Ecto neural progenitor cell (in vitro differentiated cells): ENCODE measurements around the gene ARHGEF26.
"Not testable (repeated sequence)": the region's sequence is repeated elsewhere in the genome, so short reads cannot be mapped to it uniquely, and the experiment has no call there.

ENCODE experiments used
- DNase-seq: peaks from one replicate; pipeline ENCODE4 v3.0.0-alpha.2; 2018; ENCODE audit warnings: low spot score

ARHGEF26 gene

DNA sequence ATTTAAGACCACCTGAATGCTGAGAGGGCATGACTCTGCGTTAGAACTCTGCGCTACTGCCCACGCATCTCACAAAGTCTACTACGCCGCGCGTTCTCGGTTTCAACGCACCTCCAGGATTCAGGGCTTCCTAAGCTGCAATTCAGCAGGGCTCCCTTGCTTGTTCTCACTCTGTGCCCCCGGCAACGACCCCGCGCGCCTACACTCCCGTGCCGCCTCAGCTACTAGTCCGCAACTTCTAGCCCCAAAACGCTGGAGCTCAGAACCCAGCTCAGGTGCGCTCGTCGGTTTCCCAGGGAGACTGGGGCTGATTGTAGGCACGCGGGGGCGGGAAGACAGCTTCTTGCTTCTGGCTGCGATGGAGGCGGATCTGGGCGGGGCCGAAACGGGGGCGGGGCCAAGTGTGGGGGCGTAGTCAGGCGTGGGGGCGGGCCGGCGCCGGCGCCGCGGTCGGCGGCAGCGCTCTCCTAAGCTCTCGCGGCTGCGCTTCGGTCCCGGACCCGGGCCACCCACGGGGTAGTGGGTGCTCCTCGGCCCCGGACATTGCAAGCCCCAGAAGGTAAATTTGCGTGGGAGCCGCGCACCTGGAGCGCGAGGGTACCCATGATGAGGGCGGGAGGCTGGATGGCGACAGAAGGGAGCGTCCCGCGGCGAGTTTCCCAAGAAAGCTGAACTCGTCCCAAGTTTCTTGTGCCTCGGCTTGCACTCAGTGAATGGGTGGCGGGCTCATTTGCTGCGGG is at the start of gene ARHGEF26:
TSS of gene ARHGEF26 (plus strand) at position 430 of the 740 bp plus-strand sequence. CDS start 603 bp downstream, outside the sequence.
- peak; percentile 95 for DNase-seq

DNA sequence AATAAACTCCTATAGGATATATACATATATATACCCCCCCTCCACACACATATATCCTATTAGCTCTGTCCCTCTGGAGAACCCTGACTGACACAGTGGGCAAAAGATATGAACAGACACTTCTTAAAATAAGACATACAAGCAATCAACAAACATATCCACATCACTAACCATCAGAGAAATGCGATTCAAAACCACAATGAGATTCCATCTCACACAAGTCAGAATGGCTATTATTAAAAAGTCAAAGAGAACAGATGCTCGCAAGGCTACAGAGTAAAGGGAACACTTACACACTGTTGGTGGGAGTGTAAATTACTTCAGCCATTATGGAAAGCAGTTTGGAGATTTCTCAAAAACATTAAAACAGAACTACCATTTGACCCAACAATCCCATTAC is 46.2 kb upstream of the ARHGEF26 start:
- DNase-seq, result no peak

GRCh38 chr3:154078672-154079071 is 42.5 kb upstream of the ARHGEF26 start:
- no peak for DNase-seq

- DNase-seq, result no peak
These were observed 39.9 kb upstream of the ARHGEF26 start for GRCh38 chr3:154081305-154081704.

DNA sequence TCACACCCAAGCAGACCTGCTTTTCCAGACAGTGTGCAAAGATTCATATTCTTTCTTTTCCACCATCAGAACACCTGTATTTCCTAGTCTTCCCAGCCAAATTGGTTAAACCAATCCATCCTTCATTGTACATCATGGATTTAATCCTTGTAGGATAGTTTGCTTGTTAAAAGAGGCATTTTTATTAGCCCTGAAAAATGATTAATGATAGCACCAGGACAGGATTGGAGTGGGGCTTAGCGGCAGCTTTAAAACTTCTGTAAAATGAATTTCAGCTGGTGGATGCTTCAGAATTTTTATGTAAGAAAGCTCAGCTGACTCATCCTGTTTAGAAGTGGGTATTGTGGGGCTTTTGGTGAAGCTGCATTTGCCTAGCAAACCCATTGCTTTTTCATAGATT is 36.1 kb upstream of the ARHGEF26 start:
- no peak for DNase-seq

DNA sequence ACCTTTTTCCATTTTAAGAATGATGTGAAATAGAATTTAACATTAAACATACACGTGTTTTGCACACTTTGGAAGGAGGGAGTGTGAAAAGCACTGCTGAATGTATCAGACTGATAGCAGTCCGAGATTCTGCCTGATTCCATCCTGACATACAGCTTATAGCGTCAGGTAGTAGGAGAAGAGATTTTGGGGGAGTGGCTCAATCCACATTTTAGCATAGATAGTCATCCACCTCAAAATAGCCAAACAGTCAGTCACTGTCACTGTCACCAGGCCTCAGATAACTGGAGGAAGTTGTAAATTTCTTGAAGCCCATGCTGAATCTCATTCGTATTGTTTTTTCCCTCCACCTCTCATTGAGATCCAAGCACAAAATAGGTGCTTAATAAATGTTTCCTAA is 35.4 kb upstream of the ARHGEF26 start:
- DNase-seq, result no peak

GRCh38 chr3:154086286-154086685 is 34.9 kb upstream of the ARHGEF26 start:
- DNase-seq, result no peak

GRCh38 chr3:154087756-154088480 is 33.3 kb upstream of the ARHGEF26 start:
- not testable (repeated sequence) for DNase-seq

- no peak for DNase-seq
These were observed 31.5 kb upstream of the ARHGEF26 start for GRCh38 chr3:154089421-154090420.

DNA sequence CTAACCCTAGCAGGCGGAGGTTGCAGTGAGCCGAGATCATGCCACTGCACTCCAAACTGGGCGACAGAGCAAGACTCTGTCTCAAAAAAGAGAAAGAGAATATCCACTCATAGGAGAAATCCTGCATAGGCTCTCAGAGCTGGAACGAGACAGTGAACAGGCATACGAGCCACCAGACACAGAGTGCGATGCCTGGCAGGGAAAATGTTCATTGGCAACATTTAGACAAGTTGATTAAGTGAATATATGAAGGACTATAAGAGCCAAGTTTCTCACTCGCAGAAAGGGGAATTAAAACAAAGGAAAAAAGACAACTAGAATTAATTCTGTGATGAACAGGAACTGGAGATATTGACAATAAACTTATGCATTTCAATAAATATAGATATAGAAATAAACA is 27.1 kb upstream of the ARHGEF26 start:
- no peak for DNase-seq

DNA sequence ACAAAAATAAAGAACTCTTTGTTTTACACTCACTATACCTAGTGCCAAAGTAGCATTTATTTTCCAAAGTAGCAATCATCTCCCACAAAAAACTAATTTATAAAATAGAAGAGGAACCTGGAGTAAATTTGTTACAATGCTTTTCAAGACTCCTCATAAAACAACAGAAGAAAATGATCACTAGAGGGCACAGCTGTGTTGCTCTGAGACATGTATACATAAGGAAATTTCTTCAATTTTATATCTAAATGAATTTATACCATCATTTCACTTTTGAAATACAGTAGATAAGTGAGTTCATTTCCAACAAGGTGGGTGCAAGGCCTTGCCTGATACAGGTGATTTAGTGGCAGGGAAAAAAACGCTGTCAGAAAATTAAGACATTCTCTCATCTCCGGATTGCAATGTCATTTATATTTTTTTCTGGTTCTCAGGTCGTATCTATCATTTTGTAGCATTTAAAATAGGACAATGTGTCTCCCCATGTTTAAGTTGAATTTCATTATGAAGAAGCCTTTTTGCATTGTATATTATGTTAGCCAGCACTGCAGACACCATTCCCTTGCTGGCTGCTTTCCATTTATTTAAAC is 25.3 kb upstream of the ARHGEF26 start:
- no peak for DNase-seq

GRCh38 chr3:154098376-154098775 is 22.8 kb upstream of the ARHGEF26 start:
- no peak for DNase-seq

- DNase-seq, result no peak
These were observed 20.6 kb upstream of the ARHGEF26 start for GRCh38 chr3:154100556-154100955.

GRCh38 chr3:154101250-154101649 is 19.9 kb upstream of the ARHGEF26 start:
- no peak for DNase-seq

- DNase-seq, result no peak
These were observed 19.0 kb upstream of the ARHGEF26 start for GRCh38 chr3:154102225-154102624.

DNA sequence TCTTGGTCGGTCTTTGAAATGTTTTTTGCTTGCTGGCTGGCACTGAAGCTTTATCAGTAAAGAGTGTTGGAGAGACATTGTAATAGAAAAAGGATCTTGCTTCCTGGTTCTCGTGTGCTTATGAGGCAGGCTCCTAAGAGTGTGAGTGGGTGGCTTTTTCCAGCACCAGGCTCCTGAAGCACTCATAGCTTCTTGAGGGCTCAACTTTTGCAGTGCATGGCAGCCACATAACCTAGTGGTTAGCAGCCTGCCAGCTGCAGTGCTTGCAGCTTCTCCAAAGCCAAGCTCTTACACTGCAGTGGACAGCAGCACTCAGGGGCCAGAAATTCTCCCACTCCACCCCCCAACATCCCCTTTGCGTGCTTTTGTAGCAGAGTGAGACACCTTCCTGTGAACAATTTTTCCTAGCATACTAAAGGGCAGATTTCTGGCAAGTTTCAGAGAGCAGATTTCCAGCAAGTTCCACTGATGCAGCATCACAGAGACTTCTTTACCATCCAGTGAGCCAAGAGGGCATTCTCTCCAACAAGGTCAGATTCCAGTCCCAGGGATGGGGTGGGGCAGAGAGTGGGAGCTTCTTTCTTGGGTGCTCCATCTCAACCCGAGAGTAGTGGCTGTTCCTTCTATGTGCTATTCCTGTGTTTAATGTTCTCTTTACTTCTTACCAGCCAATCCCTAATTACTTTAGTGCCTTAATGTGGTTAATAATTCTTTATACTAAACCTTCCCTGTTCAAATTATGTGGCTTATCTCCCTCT is 15.8 kb upstream of the ARHGEF26 start:
- no peak for DNase-seq

DNA sequence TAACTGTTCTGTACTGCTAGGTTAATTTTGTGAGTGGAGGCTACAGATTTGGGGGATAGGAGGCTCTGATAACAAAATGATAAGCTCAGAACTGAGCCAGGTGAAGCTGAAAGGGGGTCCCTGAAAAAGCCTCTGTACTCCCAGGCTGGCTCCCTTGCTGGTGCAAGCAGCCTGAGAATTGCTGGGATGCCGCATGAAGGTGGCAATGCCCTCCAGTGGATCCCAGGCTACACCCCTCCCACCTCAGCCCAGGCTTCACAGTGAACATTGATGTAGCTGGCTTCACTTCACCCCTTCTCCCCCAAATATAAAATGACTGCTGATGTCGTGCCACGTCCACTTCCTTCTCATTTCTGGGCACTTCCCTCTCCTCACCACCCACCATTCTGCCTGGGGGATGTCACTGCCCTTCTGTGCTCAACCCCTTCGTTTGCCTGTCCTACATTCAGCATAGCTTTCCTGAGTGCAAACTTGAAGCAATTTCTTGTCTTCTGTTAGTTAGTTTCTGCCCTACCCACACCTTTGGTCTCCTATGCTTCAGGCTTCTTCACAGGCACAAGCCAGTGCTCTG is 9.7 kb upstream of the ARHGEF26 start:
- DNase-seq, result no peak

- DNase-seq, result no peak
These were observed 8.9 kb upstream of the ARHGEF26 start for GRCh38 chr3:154112146-154112852.

- no peak for DNase-seq
These were observed 7.6 kb upstream of the ARHGEF26 start for GRCh38 chr3:154113609-154114008.

DNA sequence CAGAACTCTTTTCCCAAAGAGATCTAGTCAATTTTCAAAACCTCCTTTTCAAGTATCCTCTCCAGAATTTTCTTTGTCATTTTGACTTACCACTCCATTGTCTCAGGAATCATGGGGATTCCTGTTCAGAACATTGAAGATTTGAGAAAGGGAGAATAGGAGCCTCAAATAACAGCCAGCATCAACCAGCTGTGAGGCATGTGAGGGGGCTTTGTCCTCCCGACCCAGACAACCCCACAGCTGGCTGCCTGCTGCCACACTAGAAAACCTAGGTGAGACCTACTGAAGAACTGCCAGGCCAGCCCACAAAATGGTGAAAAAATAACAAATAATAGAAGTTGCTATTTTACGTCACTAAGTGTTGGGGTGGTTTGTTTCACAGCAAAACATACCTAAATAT is 5.9 kb upstream of the ARHGEF26 start:
- DNase-seq, result no peak
